Measurements from ENCODE around the gene KCNG1. TPM values are rescaled to one million over a fixed set of nuclear protein-coding genes. Genes with fewer than 3 reads are reported as not detected.
"Not testable (repeated sequence)": the region's sequence is repeated elsewhere in the genome, so short reads cannot be mapped to it uniquely, and the experiment has no call there.

The KCNG1 gene
- total RNA-seq, 1 donor from 2014 or later = 0.32 TPM

- DNase-seq (ENCODE audit: missing footprints) (no peak), ATAC-seq (no peak)
- intact Hi-C loops (cut with DNase I) = no loop called here
Measured at GRCh38 chr20:50995506-50995905, 27.4 kb downstream of the KCNG1 start.

GRCh38 chr20:50993876-50994275, 29.0 kb downstream of the KCNG1 start:
- intact Hi-C loops (cut with DNase I) = no loop called here
- DNase-seq (ENCODE audit: missing footprints) = no peak
- ATAC-seq = no peak

GRCh38 chr20:50992733-50993457, 30.0 kb downstream of the KCNG1 start:
- intact Hi-C loops (cut with DNase I) = no loop called here
- ATAC-seq = peak; percentile 48
- DNase-seq (ENCODE audit: missing footprints) = no peak

- no peak for ATAC-seq
- intact Hi-C loops (cut with DNase I) = no loop called here
- DNase-seq (ENCODE audit: missing footprints) = no peak
Measured at GRCh38 chr20:50992336-50992732, 30.6 kb downstream of the KCNG1 start.

GRCh38 chr20:50991076-50991475, 31.8 kb downstream of the KCNG1 start:
- intact Hi-C loops (cut with DNase I) = no loop called here
- DNase-seq (ENCODE audit: missing footprints) (no peak), ATAC-seq (no peak)

- intact Hi-C loops (cut with DNase I) = loop anchor here (1.0 to 5.0 kb wide), 2 partner anchors 321 to 340 kb away; no protein-coding TSS in a partner anchor
- DNase-seq (ENCODE audit: missing footprints) = no peak
- ATAC-seq = peak; percentile 88
Measured at GRCh38 chr20:50987493-50988210, 35.3 kb downstream of the KCNG1 start.

- DNase-seq (ENCODE audit: missing footprints) (no peak), ATAC-seq (no peak)
- intact Hi-C loops (cut with DNase I) = no loop called here
Measured at GRCh38 chr20:50983321-50983720, 39.6 kb downstream of the KCNG1 start.

- ATAC-seq (no peak), DNase-seq (ENCODE audit: missing footprints) (no peak)
- intact Hi-C loops (cut with DNase I) = no loop called here
Measured at GRCh38 chr20:50982363-50982762, 40.5 kb downstream of the KCNG1 start.

- intact Hi-C loops (cut with DNase I) = no loop called here
- DNase-seq (ENCODE audit: missing footprints) (no peak), ATAC-seq (no peak)
Measured at GRCh38 chr20:50981714-50982048, 41.2 kb downstream of the KCNG1 start.

GRCh38 chr20:50980851-50981713, 41.8 kb downstream of the KCNG1 start:
- ATAC-seq = no peak
- intact Hi-C loops (cut with DNase I) = no loop called here
- no peak for DNase-seq (ENCODE audit: missing footprints)

- ATAC-seq (no peak), DNase-seq (ENCODE audit: missing footprints) (no peak)
- intact Hi-C loops (cut with DNase I) = no loop called here
Measured at GRCh38 chr20:50980071-50980681, 42.7 kb downstream of the KCNG1 start.

- DNase-seq (ENCODE audit: missing footprints); intact Hi-C loops (cut with DNase I); ATAC-seq: not testable (repeated sequence)
Measured at GRCh38 chr20:50978533-50978932, 44.4 kb downstream of the KCNG1 start.

GRCh38 chr20:50977066-50978021, 45.6 kb downstream of the KCNG1 start:
- ATAC-seq = no peak
- no peak for DNase-seq (ENCODE audit: missing footprints)
- intact Hi-C loops (cut with DNase I) = no loop called here

GRCh38 chr20:50975701-50976330, 47.1 kb downstream of the KCNG1 start:
- no peak for DNase-seq (ENCODE audit: missing footprints)
- intact Hi-C loops (cut with DNase I) = no loop called here

GRCh38 chr20:50969912-50970311, 53.0 kb downstream of the KCNG1 start:
- DNase-seq (ENCODE audit: missing footprints) (no peak), ATAC-seq (no peak)
- intact Hi-C loops (cut with DNase I) = no loop called here

More at GRCh38 chr20:50975701-50976330, 47.1 kb downstream of the KCNG1 start:
- ATAC-seq = no peak

- intact Hi-C loops (cut with DNase I) = no loop called here
- ATAC-seq (no peak), DNase-seq (ENCODE audit: missing footprints) (no peak)
Measured at GRCh38 chr20:50969435-50969834, 53.5 kb downstream of the KCNG1 start.

- intact Hi-C loops (cut with DNase I) = no loop called here
- ATAC-seq (no peak), DNase-seq (ENCODE audit: missing footprints) (no peak)
Measured at GRCh38 chr20:50968289-50968688, 54.6 kb downstream of the KCNG1 start.

GRCh38 chr20:50967586-50967985, 55.3 kb downstream of the KCNG1 start:
- ATAC-seq = no peak
- DNase-seq (ENCODE audit: missing footprints) = no peak
- intact Hi-C loops (cut with DNase I) = no loop called here
